Kidney (tissue), 14 donors: ENCODE data around the gene HMX3. TPM values are rescaled to one million over a fixed set of nuclear protein-coding genes. Genes with fewer than 3 reads are reported as not detected.

Source experiments
- DNase-seq, 5 donors: peaks; one replicate each; pipeline ENCODE4 v3.0.0-alpha.2; 2013 to 2020
- FAIRE-seq: peaks from 2 replicates; lab custom pipeline; 2012; peaks lifted over from hg19 to GRCh38; lab: Jason Lieb, UNC
- H3K27ac ChIP-seq, 2 donors: one replicate each; pipeline ENCODE4 v1.7.0; 2013; ENCODE audit warnings: low read depth in 2 of 2, low read length in 2 of 2, inconsistent platforms in 1 of 2
- H3K27me3 ChIP-seq: one replicate; pipeline ENCODE4 v1.7.1; 2013; ENCODE audit warnings: low read length, inconsistent platforms; ENCODE audit not compliant: control insufficient read depth, insufficient read depth
- H3K36me3 ChIP-seq, 3 donors: one replicate each; pipeline versions ENCODE4 v1.7.0 to v1.7.1; 2013; ENCODE audit warnings: low read length in 3 of 3, control low read depth in 1 of 3, inconsistent platforms in 1 of 3; ENCODE audit not compliant: insufficient read depth in 3 of 3, control insufficient read depth in 2 of 3
- H3K4me1 ChIP-seq, 3 donors: one replicate each; pipeline versions ENCODE4 v1.7.0 to v1.7.1; 2013; ENCODE audit warnings: low read length in 3 of 3, inconsistent platforms in 1 of 3, low read depth in 1 of 3; ENCODE audit not compliant: control insufficient read depth in 2 of 3, insufficient read depth in 2 of 3
- H3K4me3 ChIP-seq, 3 donors: one replicate each; pipeline versions ENCODE4 v1.7.0 to v1.8.1; 2013; ENCODE audit warnings: low read length in 3 of 3, control low read depth in 1 of 3, inconsistent platforms in 1 of 3
- H3K9ac ChIP-seq, 3 donors: one replicate each; pipeline versions ENCODE4 v1.7.0 to v1.7.1; 2013; ENCODE audit warnings: low read length in 3 of 3, control low read depth in 1 of 3, inconsistent platforms in 1 of 3
- H3K9me3 ChIP-seq, 3 donors: one replicate each; pipeline versions ENCODE4 v1.7.0 to v1.7.1; 2013; ENCODE audit warnings: low read length in 3 of 3, control low read depth in 1 of 3, inconsistent platforms in 1 of 3; ENCODE audit not compliant: control insufficient read depth in 2 of 3, insufficient read depth in 1 of 3
- CTCF ChIP-seq: IDR thresholded peaks from 3 replicates; pipeline ENCODE4 v1.5.1; 2012; ENCODE audit warnings: mild to moderate bottlenecking, moderate library complexity, borderline replicate concordance; ENCODE audit not compliant: insufficient read depth; ENCODE audit errors: extremely low read depth
- intact Hi-C: fragments of 100-400 bp; cut with DNase I; formaldehyde crosslinking; loops from one replicate; pipeline ENCODE4 v1.11.1; 2022
- polyA plus RNA-seq: library from polyadenylated mRNA; stranded (reverse); fragments of 350-450 nt; fragmentation: Illumina TruSeq; extraction: RNeasy Lipid Tissue Mini Kit (QIAGEN cat#74804); gene quantifications from one replicate; pipeline ENCODE4 v1.2.3, GENCODE V29; 2014; ENCODE audit warnings: low read depth, low replicate concordance; ENCODE audit not compliant: insufficient read depth
- total RNA-seq: library from RNA; stranded (reverse); fragmentation: NEBNext Ultra II Directional; extraction: Animal tissue kit (Norgen Biotek cat#: 25700); gene quantifications from one replicate; pipeline ENCODE4 v1.2.1, GENCODE V29; 2021
- donor health status: control.
- donor health status: control.
- donor health status: control.
- donor health status: control.
- donor health status: control.
- donor health status: DM: yes; HTN: yes; CAD: no.
- donor health status: Normal renal cell carcinoma (clear cell type).

Gene HMX3
- total and polyA plus RNA-seq, 2 donors from 2014 or later = not detected

DNA sequence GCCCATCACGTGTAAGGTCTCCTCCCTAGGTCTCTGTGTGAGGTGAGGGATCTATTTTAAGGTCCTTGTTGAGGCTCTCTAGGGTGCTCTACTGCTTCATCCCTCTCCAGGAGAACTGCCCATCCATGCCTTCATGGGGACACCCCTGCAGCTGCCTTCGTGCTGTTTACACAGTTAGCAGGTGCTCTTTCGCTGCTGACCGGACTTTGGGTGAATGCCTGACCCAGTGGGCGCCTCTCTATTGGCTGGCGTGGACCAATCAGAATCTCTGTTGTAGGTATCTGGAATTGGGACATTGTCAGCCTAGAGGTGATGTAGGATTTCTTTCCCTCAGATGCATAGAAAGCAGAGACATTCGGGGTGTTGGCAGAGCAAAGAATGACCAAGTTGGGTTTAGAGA, 38.7 kb upstream of the HMX3 start:
- H3K4me1 ChIP-seq = no peaks in the 10 kb centered on the region
- no peak overlapping the region for H3K27ac ChIP-seq
- intact Hi-C loops = no loop called here
- H3K9me3 ChIP-seq = no peaks in the 10 kb centered on the region
- no peak for FAIRE-seq
- DNase-seq = no peak
- H3K27me3 ChIP-seq = peaks cover 2% of the 10 kb centered on the region
- no peak overlapping the region for H3K9ac ChIP-seq
- no peak overlapping the region for H3K4me3 ChIP-seq
- H3K36me3 ChIP-seq = no peaks in the 10 kb centered on the region
- TF ChIP-seq CTCF = no peak

DNA sequence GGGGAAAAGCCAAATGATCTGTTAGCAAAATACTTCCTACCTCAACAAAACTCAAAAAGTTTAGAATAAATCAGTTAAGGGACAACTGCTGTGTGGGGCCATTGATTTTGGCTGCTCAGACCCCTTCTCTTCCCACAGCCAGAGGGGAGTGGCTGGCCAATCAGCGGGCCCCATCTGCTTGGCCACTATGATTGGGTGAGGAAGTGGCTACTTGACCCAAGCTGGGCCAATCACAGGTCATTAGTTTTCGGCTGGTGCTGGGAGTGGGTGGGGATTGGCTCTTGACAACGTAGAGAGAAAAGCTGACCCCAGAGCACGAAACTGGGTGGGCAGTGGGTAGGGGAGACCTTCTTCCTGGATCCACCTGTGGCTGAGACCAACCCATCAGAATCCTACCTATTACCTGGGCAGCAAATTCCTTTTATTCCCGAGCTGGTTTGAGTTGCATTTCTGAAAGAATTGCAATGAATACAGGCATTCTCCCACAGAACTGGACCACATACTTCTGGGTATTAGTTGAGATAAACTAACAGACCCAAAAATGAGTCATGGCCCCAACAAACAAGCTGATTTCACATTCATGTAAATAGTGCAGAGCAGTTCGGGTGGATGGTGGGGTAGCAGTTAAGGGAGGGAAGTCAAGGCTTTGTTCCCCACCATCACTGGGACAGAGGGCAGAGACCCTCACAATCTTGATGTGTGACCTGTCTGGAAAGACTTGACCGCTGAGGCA, 35.6 kb upstream of the HMX3 start:
- intact Hi-C loops = no loop called here
- DNase-seq (no peak), FAIRE-seq (no peak)
- Histone ChIP-seq H3K9ac (no peak overlapping the region), H3K27me3 (no peaks in the 10 kb centered on the region), H3K36me3 (no peaks in the 10 kb centered on the region), H3K4me1 (no peaks in the 10 kb centered on the region), H3K9me3 (no peaks in the 10 kb centered on the region), H3K27ac (no peak overlapping the region), H3K4me3 (no peak overlapping the region)
- no peak for TF ChIP-seq CTCF

- H3K36me3 ChIP-seq = no peaks in the 10 kb centered on the region
- no peak overlapping the region for H3K9ac ChIP-seq
- no peak overlapping the region for H3K27ac ChIP-seq
- H3K9me3 ChIP-seq = no peaks in the 10 kb centered on the region
- FAIRE-seq (no peak), DNase-seq (no peak)
- intact Hi-C loops = no loop called here
- no peak for TF ChIP-seq CTCF
- no peak overlapping the region for H3K4me3 ChIP-seq
- H3K4me1 ChIP-seq = no peaks in the 10 kb centered on the region
- H3K27me3 ChIP-seq = no peaks in the 10 kb centered on the region
These were observed 33.9 kb upstream of the HMX3 start for GRCh38 chr10:123101872-123102271.
